OCI-LY3 (cell line): ENCODE results near the gene COA8.

Source experiments
- H2AFZ ChIP-seq: fragments of 200-600, 300-600 bp; shearing (Covaris generic); 2 replicates; pipeline ENCODE4 v1.6.0; 2014; ENCODE audit warnings: antibody characterized with exemption, low read depth, low read length
- H3K27ac ChIP-seq: fragments of 200-600, 300-600 bp; sonication (generic); 2 replicates; pipeline ENCODE4 v1.5.1; 2014; ENCODE audit warnings: mild to moderate bottlenecking, low read length, moderate library complexity, mixed read lengths
- H3K27me3 ChIP-seq: fragments of 200-600, 300-600 bp; sonication (generic); 2 replicates; pipeline ENCODE4 v1.6.1; 2014; ENCODE audit warnings: low read depth, low read length, mixed read lengths
- H3K36me3 ChIP-seq: fragments of 200-600, 300-600 bp; sonication (generic); replicated peaks from 2 replicates; pipeline ENCODE3; 2014; ENCODE audit warnings: low read depth, low read length, mixed read lengths
- H3K4me1 ChIP-seq: fragments of 300-600, 200-600 bp; sonication (generic); 2 replicates; pipeline ENCODE4 v1.6.1; 2014; ENCODE audit warnings: low read length, mixed read lengths
- H3K4me2 ChIP-seq: fragments of 200-600, 300-600 bp; sonication (generic); 2 replicates; pipeline ENCODE4 v1.6.1; 2014; ENCODE audit warnings: low read length, mixed read lengths
- H3K4me3 ChIP-seq: fragments of 300-600, 200-600 bp; sonication (generic); 2 replicates; pipeline ENCODE4 v1.5.1; 2014; ENCODE audit warnings: antibody characterized with exemption, mild to moderate bottlenecking, low read length, moderate library complexity
- H3K79me2 ChIP-seq: fragments of 300-600, 200-600 bp; shearing (Covaris generic); 2 replicates; pipeline ENCODE4 v1.6.1; 2014; ENCODE audit warnings: mild to moderate bottlenecking, low read length, mixed read lengths
- H3K9ac ChIP-seq: fragments of 300-600, 200-600 bp; shearing (Covaris generic); 2 replicates; pipeline ENCODE4 v1.6.0; 2014; ENCODE audit warnings: mild to moderate bottlenecking, low read length, moderate library complexity
- H3K9me3 ChIP-seq: fragments of 200-600, 300-600 bp; shearing (Covaris generic); 2 replicates; pipeline ENCODE4 v1.6.1; 2014; ENCODE audit warnings: low read length, mixed read lengths; ENCODE audit not compliant: insufficient read depth
- H4K20me1 ChIP-seq: fragments of 200-600, 300-600 bp; sonication (generic); 2 replicates; pipeline ENCODE4 v1.6.1; 2016; ENCODE audit warnings: low read length, mixed read lengths; ENCODE audit not compliant: insufficient read depth
- EZH2phosphoT487 ChIP-seq: fragments of 200-600 bp; shearing (Covaris generic); IDR thresholded peaks from 2 replicates; pipeline ENCODE4 v1.6.1; 2018; ENCODE audit warnings: antibody characterized with exemption, mixed run types, low read depth
- TF ChIP-seq, protein P1 (sequence below): fragments of 200-600, 300-600 bp; sonication (generic); IDR thresholded peaks from 2 replicates; pipeline ENCODE4 v1.5.1; 2014; ENCODE audit warnings: antibody characterized with exemption, low read length, low read depth

Gene COA8

DNA sequence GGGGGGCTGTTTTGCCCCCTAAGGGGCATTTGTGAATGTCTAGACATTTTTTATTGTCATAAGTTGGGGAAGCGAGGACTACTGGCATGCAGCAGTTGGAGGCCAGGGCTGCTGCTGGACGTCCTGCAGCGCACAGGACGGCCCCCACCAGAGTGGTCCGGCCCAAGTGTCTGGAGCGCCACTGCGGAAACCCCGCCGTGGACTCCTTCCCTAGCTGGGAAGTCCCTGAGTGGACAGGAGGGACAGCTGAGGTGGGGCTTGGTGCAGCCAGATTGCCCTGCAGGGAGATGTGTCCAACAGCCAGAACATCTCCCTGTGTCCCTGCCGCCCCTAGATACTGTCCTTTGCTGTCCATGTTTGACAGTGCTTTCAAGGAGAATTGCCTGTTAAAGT lies 45.6 kb upstream of the COA8 start:
- Histone ChIP-seq H2AFZ (no peak overlapping the region), H3K27me3 (no peaks in the 10 kb centered on the region), H3K9me3 (no peaks in the 10 kb centered on the region), H3K36me3 (peaks cover 3% of the 10 kb centered on the region), H3K4me1 (peaks cover 25% of the 10 kb centered on the region), H3K4me3 (no peak overlapping the region), H4K20me1 (no peaks in the 10 kb centered on the region), H3K27ac (no peak overlapping the region), H3K79me2 (peaks cover under 1% of the 10 kb centered on the region; the same call in 1 of the 2 replicates), H3K9ac (no peak overlapping the region), H3K4me2 (no peak overlapping the region)
- TF ChIP-seq, protein P1, sequence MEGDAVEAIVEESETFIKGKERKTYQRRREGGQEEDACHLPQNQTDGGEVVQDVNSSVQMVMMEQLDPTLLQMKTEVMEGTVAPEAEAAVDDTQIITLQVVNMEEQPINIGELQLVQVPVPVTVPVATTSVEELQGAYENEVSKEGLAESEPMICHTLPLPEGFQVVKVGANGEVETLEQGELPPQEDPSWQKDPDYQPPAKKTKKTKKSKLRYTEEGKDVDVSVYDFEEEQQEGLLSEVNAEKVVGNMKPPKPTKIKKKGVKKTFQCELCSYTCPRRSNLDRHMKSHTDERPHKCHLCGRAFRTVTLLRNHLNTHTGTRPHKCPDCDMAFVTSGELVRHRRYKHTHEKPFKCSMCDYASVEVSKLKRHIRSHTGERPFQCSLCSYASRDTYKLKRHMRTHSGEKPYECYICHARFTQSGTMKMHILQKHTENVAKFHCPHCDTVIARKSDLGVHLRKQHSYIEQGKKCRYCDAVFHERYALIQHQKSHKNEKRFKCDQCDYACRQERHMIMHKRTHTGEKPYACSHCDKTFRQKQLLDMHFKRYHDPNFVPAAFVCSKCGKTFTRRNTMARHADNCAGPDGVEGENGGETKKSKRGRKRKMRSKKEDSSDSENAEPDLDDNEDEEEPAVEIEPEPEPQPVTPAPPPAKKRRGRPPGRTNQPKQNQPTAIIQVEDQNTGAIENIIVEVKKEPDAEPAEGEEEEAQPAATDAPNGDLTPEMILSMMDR = no peak
- TF ChIP-seq EZH2phosphoT487 = no peak

DNA sequence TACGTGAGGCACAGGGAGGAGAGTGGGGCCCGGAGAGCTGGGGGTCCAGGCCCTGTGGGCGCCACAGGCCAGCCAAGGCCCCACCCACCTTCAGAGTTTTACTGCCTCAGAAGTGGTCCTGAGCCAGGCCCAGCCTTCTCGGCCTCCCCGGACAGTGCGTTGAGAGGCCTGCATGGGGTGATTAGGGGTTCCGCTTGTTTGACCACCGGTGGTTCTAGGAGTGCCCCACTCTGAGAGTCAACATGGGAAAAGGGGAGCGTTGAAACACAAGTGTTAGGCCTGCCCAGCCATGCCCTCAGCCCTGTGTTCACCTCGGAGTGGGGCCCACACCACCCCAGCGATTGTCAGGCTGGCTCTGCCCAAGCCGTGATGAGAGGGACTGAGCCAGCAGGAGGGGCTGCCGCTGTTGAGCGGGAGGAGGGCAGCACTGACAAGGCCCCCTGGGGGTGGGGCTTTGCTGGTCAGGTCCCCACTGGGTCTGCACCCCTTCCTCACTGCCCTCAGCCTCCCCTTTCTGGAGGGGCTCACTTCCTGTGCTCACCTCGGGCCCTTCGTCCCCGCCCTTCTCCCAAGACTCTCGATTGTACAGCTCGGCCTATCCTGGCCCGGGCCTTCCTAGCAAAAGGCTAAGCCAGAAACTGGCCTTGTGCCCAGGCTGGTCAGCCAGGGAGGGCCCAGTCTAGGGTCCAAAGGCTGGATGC lies 44.9 kb upstream of the COA8 start:
- Histone ChIP-seq H4K20me1 (no peaks in the 10 kb centered on the region), H3K9me3 (no peaks in the 10 kb centered on the region), H3K27me3 (no peaks in the 10 kb centered on the region), H3K36me3 (no peaks in the 10 kb centered on the region), H3K4me1 (peaks cover 26% of the 10 kb centered on the region), H3K27ac (no peak overlapping the region), H3K4me2 (no peak overlapping the region), H3K79me2 (peaks cover 4% of the 10 kb centered on the region; the same call in 1 of the 2 replicates), H2AFZ (no peak overlapping the region), H3K4me3 (no peak overlapping the region), H3K9ac (no peak overlapping the region)
- TF ChIP-seq EZH2phosphoT487 = no peak
- TF ChIP-seq, protein P1 = no peak

DNA sequence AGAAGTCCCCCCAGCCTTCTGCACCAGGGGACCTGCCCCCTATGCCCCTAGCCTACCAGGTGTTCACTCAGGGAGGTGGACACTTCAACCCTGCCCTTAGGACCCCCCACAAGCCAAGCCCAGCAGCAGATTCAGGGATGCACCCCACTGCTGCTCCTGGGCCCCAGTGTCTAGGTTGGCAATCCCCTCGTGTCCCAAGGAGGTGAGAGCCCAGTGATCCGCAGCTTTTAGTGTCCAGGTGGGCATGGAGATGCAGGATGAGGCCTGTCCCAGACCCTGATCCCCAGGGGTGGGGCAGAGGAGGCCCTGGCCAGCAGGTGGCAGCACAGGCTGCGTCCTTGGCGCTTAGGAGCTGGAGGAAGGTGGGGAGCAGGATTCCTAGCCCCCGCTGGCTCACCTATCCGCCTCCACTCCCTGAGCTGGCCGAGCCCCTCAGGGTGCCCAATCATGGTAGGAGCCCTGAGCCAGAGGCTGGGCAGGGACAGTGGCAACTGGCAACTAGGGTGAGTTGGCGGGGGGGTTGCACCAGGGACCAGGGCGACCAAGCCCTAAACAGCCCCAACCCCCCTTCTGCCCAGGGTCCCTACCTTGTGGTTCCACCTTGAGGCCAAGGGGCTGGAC lies 44.2 kb upstream of the COA8 start:
- Histone ChIP-seq H3K9me3 (no peaks in the 10 kb centered on the region), H2AFZ (no peak overlapping the region), H3K4me3 (no peak overlapping the region), H3K9ac (no peak overlapping the region), H3K27ac (no peak overlapping the region), H4K20me1 (no peaks in the 10 kb centered on the region), H3K36me3 (peaks cover under 1% of the 10 kb centered on the region), H3K79me2 (peaks cover 9% of the 10 kb centered on the region; the same call in 1 of the 2 replicates), H3K27me3 (no peaks in the 10 kb centered on the region), H3K4me2 (peak overlapping the region; percentile 4; the same call in 1 of the 2 replicates), H3K4me1 (peaks cover 26% of the 10 kb centered on the region)
- TF ChIP-seq, protein P1 = peak; percentile 95
- TF ChIP-seq EZH2phosphoT487 = no peak

DNA sequence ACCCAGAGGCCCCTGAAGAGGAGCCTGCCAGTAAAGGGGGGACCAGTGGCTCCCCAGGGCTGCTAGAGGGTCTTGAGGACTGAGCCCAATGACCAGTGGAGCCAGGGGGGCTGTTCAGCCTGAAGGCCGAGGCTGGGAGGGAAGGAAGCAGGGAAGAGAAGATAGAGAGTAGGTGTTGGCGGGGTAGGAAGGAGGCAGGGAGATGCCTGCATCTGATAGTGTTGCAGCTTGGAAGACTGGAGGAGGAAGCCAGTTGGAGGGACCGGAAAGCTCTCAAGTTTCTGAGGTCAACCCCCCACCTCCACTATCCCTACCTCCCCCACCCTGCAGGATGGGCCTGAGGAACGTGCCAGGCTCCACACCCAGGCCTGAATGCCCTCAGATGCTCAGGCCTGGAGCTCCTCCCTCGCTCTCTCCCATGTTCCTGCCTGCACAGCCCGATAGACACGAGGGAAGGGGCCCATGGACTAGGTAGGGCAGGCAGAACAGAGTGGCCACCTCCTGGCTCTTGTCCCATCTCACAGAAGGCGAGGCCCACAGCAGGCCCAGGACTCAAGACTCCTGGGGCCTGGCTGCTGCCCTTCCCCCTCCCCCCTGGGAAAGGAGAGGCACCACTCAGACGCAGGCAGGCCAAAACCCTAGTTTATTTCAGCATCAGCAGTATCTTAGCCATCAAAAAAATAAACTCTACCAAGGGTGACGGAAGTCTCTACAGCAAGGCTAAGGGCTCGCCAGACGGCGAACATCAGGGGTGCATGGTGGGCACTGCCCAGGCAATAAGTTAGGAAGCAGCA lies 43.5 kb upstream of the COA8 start:
- Histone ChIP-seq H3K4me2 (peak overlapping the region; percentile 82), H4K20me1 (no peaks in the 10 kb centered on the region), H3K36me3 (peaks cover 6% of the 10 kb centered on the region), H3K4me1 (peaks cover 30% of the 10 kb centered on the region), H3K79me2 (peaks cover 9% of the 10 kb centered on the region; the same call in 1 of the 2 replicates), H3K27me3 (no peaks in the 10 kb centered on the region), H3K9me3 (no peaks in the 10 kb centered on the region), H2AFZ (no peak overlapping the region), H3K27ac (peak overlapping the region; percentile 82), H3K4me3 (peak overlapping the region; percentile 76; the same call in 1 of the 2 replicates), H3K9ac (peak overlapping the region; percentile 83; the same call in 1 of the 2 replicates)
- TF ChIP-seq, protein P1 = no peak
- no peak for TF ChIP-seq EZH2phosphoT487
